GM18502 (cell line): ENCODE results near the gene F9.
"Not testable (repeated sequence)": the region's sequence is repeated elsewhere in the genome, so short reads cannot be mapped to it uniquely, and the experiment has no call there.

Experiments
- ATAC-seq: cut with Tn5 transposase; IDR thresholded peaks from one replicate; pipeline ENCODE4 v1.9.1; 2021; ENCODE audit warnings: mild to moderate bottlenecking; ENCODE audit not compliant: unreplicated experiment, poor library complexity

Gene F9

DNA sequence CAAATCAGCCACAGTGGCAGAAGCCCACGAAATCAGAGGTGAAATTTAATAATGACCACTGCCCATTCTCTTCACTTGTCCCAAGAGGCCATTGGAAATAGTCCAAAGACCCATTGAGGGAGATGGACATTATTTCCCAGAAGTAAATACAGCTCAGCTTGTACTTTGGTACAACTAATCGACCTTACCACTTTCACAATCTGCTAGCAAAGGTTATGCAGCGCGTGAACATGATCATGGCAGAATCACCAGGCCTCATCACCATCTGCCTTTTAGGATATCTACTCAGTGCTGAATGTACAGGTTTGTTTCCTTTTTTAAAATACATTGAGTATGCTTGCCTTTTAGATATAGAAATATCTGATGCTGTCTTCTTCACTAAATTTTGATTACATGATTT is at the start of gene F9:
Gene F9, plus strand, starts transcription at position 190 of the 400 bp plus-strand sequence. Its CDS starts 26 bp downstream, at position 216.
- no peak for ATAC-seq

DNA sequence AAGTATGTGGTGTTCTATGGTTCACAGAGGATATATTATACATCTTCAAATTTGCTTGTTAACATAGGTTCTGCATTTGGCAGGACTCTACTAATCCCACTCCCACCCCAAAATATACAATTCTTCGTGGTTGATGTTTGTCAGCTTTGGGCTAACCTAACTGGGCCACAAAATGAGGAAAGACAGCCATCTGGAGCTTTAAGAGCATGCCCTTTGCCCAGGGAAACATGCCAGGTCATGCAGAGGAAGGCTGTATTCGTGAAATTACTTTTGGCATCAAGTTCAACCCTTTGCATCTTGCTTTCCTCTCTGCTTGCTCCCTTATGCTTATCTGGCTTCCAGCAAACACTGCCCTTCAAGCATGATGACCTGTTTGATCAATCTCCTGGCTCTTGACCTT is 46.8 kb upstream of the F9 start:
- no peak for ATAC-seq

DNA sequence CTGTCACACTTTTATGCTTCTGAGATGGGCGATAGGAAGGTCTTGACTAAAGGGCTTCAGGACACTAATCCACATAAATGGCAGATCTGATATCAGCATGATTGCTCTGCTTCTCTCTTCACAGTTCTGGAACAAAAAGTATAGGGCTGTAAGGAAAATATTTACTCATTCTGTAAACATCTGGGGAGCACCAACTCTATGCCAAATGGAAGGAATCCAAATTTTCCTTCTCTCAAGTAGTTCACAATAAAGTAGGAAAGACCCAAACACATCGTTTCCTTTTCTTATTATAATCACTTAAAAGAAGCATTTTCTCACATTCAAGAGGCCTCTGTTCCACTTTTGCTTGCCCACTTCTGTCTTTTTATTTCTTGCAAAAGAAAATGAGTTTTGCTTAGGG is 45.9 kb upstream of the F9 start:
- no peak for ATAC-seq

DNA sequence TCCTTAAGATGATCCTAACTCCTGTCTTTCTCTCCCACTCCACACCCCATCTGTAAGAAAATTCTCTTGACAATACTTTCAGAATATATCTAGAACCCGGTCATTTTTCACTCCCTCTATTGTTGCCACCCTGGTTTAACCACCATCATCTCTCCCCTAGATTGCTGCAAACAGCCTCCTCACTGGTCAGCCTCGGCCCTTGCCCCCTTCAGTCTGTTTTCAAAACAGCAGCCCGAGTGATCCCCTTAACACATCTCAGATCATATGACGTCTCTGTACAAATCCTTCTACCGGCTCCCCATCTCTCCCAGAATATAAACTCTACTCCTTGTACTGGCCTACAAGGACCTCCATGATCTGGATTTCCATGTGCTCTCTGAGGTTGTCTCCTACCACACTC is 35.2 kb upstream of the F9 start:
- ATAC-seq: no peak

- ATAC-seq: no peak
Observed at GRCh38 chrX:139506333-139506732, 24.2 kb upstream of the F9 start.

GRCh38 chrX:139508099-139508498 is 22.4 kb upstream of the F9 start:
- no peak for ATAC-seq

GRCh38 chrX:139518475-139518874 is 12.1 kb upstream of the F9 start:
- ATAC-seq: no peak

DNA sequence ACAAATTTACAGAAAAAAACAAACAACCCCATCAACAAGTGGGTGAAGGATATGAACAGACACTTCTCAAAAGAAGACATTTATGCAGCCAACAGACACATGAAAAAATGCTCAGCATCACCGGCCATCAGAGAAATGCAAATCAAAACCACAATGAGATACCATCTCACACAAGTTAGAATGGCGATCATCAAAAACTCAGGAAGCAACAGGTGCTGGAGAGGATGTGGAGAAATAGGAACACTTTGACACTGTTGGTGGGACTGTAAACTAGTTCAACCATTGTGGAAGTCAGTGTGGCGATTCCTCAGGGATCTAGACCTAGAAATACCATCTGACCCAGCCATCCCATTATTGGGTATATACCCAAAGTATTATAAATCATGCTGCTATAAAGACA is 1.7 kb upstream of the F9 start:
- ATAC-seq: not testable (repeated sequence)

DNA sequence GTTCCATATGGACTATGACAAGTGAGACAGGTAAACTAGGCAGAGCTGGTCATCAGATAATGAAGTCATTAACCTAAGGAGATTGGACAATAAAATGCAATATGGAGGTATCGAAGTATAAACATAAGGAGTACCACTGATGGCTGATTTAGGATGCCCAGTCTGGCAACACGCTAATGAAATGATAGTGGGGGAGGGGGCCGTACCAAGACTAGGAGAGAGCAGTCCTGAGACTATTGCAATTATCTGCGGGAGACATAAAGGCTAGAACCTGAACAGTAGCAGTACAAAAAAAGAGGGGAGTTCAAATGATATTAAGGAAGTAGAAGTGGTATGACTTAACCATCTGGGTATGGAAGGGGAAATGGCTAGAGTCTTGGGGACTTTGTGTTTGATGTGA is 2.3 kb downstream of the F9 start:
- no peak for ATAC-seq

GRCh38 chrX:139533444-139533843 is 2.9 kb downstream of the F9 start:
- ATAC-seq: no peak

GRCh38 chrX:139538907-139539790 is 8.6 kb downstream of the F9 start:
- ATAC-seq: no peak

- no peak for ATAC-seq
Observed at GRCh38 chrX:139542652-139543051, 12.1 kb downstream of the F9 start.

DNA sequence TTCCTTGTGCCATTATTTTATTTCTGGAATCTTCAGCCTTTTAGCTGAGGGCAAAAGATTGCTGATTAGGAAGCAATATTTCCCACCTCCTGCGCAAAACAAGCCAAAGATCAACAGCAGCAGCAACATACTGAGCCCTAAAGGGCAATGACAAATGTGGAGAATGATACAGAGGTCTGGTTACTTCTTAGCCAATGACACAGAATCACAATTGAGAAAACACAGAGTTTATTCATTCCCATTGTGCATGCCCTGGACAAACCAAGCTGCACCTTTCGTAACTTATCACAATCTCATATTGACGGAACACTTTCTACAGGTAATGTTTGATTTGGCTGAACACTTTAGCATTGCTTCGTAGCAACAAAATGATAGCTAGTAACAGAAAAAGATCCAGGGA is 13.4 kb downstream of the F9 start:
- no peak for ATAC-seq

GRCh38 chrX:139544591-139544990 is 14.1 kb downstream of the F9 start:
- ATAC-seq: no peak

DNA sequence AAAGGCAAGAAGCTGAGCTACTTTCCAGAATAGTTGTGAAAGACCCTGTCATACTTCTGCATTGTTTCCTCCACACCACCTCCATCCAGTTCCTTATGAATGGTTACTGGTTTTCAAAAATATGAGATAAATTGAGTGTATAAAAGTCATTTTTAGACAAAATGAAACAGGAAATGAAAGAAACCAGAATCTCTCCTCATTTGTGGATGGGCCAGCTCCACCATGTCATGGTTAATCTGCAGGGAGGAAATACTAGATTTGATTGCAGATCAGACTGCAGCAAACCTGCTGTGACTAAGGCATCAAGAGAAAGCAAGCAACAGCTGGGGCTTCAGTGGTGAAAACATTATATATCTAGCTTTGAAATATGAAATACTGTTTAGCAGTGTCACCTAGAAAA is 23.8 kb downstream of the F9 start:
- ATAC-seq: peak; percentile 38

- no peak for ATAC-seq
Observed at GRCh38 chrX:139554991-139555675, 24.6 kb downstream of the F9 start.

DNA sequence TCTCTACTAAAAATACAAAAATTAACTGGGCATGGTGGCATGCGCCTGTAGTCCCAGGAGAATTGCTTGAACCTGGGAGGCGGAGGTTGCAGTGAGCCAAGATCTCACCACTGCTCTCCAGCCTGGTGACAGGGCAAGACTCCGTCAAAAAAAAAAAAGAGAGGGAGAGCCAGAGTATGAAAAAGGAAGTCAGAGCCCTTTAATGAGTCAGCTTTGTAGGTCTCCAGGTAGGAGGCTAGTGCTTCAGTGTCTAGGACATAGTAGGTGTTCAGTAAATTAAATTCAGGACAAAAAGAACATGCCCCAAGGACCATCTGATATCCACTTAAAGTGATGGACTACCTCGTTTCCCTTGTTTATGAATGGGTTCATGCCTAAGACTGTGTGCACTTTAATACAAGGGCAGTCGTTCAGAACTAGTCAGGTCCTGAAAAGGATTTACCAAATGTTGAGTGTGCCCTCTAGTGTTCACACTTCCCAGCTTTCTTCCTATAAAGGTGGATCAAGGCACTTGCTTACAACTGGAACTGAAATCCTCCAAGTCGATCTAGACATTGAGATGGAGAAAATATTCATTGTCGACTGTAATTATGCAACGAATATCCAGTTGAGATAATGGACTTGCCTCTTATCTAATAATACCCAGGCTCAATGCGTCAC is 29.0 kb downstream of the F9 start:
- peak; percentile 90 for ATAC-seq

DNA sequence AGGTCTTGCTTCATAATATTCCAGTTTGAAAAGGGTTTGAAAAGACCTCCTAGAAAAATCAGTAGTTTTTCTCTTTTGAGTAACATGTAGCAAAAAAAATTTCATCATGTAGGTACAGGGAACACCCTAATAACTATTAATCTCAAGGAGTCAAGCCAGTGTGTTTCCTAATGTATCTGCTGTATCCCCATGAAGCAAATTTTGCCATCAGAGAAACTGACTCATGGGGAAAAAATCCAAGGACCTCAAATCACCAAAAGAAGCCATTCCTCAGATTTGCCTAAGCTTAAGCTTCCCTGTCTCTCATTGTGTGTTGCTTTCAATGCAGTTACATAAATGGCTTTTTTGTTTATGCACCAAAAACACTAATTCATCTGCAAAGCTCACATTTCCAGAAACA is 29.7 kb downstream of the F9 start:
- no peak for ATAC-seq

DNA sequence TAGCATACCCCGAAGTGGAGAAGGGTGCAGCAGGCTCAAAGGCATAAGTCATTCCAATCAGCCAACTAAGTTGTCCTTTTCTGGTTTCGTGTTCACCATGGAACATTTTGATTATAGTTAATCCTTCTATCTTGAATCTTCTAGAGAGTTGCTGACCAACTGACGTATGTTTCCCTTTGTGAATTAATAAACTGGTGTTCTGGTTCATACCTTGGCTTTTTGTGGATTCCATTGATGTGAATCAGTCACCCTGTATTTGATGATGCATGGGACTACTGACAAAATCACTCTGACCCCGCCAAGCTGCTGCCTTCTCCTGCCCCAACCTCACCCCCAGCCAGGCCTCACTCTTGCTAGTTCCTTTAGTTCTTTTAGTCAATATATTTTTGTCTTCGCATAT is 32.7 kb downstream of the F9 start:
- no peak for ATAC-seq

DNA sequence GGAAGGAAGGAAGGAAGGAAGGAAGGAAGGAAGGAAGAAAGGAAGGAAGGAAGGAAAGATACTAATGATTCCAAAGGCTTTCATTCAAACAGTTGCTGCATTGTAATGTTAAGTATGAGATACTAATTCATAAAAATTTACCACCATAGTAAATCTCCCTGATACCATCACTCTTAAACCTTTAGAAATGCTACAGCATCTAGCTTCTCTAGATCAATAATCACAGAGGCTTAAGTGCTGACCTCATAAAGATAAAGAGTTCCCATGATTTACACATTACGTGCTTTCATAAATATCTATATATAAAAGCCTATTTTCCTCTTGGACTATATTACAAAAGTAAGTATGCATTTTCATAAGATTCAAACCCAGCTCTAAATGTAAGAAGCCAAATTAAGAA is 36.4 kb downstream of the F9 start:
- no peak for ATAC-seq

GRCh38 chrX:139581068-139581467 is 50.5 kb downstream of the F9 start:
- no peak for ATAC-seq
